HG03565 (cell line): ENCODE measurements around the gene CIITA.

ENCODE experiments used
- ATAC-seq: cut with Tn5 transposase; IDR thresholded peaks from one replicate; pipeline ENCODE4 v1.9.1; 2021; ENCODE audit warnings: mild to moderate bottlenecking, moderate library complexity; ENCODE audit not compliant: unreplicated experiment

The CIITA gene

DNA sequence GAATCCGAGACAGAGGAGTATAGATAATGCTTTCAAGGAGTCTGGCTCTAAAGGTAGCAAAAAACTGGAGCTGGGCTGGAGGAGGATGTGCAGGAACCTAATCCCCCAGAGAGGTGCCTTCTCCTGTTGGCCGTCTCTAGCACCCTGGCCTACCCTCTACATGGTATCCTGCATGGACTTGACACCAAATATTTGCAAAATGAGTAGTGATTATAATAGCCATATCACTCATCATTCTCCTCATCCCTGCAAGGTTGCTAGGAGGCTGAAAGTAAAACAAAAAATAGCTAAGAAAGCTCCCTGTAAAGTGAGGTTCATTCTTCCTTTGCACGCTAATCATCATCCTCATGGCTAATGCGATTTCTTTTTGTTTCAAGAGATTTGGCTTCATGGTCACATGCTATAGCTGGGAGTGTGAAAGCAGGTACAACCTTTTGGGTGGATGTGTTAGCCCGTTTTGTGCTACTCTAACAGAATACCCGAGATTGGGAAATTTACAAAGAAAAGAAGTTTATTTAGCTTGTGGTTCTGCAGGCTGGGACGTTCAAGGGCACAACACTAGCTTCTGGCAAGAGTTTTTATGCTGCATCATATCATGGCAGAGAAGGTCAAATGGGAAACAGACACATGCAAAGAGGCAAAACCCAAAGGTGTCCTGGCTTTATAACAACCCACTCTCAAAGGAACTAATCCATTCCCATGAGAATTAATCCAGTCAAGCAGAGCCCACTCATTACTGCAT is 27.1 kb upstream of the CIITA start:
- ATAC-seq = no peak

DNA sequence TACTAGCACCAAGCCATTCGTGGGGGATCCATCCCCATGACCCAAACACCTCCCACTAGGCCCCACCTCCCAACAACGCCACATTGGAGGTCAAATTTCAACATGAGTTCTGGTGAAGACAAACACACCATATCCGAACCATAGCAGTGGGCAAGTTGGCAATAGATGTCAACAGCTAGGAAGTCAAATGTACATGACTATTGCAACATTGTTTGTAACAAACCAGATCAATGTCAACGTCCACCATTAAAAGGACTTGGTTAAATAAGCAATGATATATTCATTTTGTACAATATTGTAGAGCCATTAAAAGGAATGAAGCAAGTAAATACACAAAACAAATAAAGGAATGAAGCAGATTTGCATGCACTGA is 26.5 kb upstream of the CIITA start:
- ATAC-seq = no peak

DNA sequence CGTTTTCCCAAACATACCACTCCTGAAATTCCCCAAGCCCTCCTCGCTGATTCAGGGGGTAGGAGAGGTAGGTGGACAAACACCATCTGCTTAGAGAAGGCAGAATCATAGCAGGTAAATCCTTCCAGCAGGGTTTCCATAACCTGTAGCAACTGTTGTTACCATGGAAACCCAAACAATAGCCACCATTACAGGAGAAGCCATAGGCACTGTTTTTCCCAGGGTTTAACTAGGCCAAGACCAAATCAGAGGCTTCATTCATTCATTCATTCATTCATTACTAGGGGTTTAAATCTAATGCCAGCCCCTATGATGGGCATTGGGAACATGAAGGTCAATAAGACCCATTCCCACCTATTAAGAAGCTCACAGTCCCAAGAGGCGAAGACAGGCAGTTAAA is 25.5 kb upstream of the CIITA start:
- no peak for ATAC-seq

DNA sequence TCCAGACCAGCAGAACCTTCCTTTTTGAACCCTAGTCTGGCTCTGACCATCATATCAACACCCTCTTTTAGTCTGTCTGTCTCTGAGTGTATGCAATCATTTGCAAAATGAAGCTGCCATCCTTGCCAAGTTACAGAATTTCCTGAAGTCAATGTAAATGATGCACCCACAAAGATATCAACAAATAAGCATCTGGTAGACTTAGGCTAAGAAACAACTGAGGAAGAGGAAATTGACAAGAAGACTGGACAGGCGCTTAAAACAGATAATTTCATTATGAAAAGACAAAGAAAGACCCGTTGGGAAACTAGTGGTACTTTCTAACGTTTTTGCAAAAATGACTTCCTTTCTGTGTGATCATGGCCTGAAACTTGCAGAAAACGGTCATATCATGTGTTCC is 24.7 kb upstream of the CIITA start:
- ATAC-seq = no peak

DNA sequence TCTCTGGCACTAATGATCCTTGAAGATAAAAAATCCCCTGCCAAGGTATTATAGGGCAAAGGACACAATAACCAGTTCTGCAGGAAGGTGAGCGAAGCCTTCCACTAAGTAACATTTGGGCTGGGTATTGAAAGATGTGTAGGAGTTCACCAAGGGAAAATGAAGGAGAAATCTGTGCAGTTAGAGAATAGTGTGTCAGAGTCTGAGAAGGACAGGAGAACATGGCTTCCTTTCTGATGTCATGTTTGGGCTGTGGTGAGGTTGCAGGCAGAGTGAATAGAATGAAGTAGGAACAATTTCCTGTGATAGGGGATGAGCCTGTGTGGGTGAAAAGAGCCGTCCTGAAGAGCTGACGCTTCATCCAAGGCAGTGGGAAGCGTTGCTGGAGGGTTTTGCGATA is 24.1 kb upstream of the CIITA start:
- no peak for ATAC-seq

DNA sequence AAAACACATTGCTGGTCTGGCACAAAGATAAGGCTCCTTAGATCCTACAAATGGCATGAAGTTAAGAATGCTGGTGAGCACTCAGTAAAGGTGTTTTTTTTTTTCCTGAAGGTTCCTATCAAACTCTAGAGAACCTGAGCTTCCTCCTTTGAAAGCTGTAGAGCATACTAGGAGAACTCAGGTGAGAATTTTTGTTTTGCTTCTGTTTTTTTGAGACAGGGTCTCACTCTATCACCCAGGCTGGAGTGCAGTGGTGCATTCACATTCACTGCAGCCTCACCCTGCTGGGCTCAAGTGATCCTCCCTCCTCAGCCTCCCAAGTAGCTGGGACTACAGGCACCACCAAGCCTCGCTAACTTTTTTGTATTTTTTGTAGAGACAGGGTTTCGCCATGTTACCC is 21.0 kb upstream of the CIITA start:
- no peak for ATAC-seq

DNA sequence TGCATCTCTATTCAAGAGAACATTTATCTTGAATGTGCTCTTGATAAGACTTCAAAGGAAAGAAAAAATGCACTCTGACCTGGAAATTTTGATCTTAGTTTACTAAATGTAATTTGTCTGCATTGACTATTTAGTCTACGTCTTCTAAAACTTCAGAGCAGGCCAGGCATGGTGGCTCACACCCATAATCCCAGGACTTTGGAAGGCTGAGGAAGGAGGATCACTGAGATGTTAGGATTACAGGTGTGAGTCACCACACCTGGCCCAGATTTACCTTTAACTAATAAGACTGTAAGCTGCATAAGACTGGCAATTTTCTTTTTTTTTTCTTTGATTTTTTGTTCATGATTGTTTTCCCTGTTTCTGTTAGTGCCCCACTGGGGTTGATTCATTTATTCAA is 18.8 kb upstream of the CIITA start:
- ATAC-seq = no peak

DNA sequence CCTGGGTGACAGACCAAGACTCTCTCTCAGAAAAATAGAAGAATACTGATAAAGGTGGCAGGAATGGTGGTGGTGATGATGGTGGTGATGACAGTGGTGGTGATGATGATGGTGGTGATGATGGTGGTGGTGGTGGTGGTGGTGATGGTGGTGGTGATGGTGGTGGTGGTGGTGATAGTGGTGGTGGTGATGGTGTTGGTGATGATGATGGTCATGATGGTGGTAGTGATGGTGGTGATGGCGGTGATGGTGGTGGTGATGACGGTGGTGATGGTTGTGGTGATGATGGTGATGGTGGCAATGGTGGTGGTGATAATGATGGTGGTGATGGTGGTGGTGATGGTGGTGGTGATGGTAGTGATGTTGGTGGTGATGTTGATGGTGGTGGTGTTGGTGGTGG is 18.0 kb upstream of the CIITA start:
- ATAC-seq = no peak

DNA sequence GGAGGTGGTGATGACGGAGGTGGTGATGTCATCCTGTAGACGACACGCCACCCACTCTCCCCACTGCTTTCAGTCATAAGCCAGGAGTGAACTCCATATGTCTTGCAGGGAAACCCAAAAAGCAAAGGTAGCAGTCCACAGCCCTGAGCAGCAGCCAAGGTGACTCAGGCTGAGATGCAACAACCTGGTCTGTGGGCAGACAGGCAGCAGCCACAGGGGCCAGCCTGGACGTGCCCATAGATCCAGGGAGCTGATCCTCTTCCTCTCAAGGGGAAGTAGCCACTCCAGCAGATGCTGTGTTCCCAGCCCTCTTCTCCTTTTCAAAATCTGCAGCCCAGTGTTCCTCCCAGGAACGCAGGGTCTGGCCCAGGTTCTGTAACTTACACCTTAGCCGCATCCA is 17.3 kb upstream of the CIITA start:
- no peak for ATAC-seq

DNA sequence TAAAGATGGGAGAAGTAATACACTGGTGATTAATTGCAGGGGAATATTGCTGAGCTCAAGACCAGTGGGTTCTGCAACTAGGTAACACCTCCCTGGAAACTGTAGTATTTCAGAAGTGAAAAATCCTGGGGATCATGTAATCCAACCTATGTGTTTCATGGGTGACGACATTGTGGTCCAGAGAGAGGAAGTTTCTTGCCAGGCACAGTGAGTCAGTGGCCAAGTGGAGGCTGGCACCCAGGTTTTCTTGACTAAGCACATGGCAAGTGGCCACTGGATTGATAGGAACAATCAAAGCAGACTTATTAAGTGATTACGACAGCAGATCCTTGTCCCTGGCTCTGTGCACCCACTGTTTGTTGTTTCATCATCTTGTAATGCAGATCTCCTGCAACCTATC is 14.6 kb upstream of the CIITA start:
- ATAC-seq = no peak

DNA sequence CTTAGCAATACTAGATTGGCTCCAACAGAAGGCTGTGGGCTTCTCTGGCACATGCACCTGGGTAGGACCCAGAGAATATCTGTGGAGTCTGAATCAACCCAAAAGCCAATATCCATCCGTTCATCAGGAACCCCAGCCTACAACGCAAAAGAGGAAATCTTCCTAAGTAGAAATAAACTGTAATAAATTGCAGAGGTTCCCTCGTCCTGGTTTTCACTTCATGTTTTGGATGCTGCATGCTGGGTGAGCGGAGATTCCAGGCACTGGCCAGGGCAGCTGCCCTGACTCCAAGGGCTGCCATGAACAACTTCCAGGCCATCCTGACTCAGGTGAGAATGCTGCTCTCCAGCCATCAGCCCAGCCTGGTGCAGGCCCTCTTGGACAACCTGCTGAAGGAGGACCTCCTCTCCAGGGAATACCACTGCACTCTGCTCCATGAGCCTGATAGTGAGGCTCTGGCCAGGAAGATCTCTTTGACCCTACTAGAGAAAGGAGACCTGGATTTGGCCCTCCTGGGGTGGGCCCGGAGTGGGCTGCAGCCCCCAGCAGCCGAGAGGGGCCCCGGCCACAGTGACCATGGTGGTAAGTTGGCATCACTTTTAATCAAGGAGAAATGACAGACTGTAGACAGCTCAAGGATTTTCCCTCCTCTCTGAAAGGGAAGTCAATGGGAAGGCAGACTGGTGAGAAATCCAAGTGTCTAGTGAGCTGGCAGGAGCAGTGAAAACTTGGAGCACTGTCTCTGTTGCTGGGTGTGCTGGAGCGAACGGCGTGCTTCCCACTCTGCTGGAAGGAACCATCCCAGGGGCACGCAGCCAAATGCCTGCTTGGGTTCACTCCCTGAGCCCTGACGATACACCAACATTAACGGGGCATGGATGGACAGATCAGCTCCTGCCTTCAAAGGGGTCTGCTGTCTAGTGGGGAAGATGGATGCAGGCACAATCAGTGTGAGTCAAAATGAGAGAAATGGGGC is 10.7 kb upstream of the CIITA start:
- no peak for ATAC-seq

DNA sequence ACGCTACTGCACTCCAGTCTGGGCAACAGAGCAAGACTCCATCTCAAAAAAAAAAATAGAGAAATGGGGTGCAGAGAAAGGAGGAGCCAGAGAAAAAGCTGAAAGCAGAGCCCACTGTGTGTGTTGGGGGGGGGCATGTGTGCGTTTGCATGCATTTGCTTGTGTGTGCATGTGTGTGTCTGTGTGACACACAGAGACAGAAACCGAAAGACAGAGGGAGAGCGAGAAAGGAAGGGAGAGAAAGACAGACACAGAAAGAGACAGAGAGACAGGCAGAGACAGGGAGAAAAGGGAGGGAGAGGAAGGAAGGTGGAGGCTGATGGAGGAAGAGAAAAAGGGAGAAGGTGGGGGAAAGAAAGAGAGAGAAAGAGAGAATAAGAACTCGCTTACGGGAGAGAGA is 9.8 kb upstream of the CIITA start:
- no peak for ATAC-seq

DNA sequence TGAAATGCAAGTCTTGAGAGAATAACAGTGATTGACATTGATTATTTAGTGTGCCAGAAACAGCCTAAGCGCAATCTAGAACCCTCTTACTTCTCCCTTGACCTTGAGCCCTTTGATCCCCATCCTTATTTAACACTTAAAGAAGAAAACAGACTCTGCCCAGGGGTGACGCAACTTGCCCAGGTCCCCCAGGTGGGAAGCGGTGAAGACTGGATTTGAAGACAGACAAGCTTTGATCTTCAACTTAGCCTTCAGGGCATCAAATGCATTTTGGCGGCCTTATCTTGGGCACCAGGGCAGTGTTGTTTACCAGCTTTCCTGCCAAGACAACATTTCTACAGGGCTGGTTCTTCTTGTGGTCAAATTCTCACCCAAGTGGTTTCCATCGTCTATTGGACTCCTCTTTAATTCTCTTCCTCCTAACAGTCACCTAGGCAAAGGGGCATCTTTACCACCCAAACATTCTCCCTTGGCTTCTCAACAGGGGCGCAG is 8.9 kb upstream of the CIITA start:
- no peak for ATAC-seq

DNA sequence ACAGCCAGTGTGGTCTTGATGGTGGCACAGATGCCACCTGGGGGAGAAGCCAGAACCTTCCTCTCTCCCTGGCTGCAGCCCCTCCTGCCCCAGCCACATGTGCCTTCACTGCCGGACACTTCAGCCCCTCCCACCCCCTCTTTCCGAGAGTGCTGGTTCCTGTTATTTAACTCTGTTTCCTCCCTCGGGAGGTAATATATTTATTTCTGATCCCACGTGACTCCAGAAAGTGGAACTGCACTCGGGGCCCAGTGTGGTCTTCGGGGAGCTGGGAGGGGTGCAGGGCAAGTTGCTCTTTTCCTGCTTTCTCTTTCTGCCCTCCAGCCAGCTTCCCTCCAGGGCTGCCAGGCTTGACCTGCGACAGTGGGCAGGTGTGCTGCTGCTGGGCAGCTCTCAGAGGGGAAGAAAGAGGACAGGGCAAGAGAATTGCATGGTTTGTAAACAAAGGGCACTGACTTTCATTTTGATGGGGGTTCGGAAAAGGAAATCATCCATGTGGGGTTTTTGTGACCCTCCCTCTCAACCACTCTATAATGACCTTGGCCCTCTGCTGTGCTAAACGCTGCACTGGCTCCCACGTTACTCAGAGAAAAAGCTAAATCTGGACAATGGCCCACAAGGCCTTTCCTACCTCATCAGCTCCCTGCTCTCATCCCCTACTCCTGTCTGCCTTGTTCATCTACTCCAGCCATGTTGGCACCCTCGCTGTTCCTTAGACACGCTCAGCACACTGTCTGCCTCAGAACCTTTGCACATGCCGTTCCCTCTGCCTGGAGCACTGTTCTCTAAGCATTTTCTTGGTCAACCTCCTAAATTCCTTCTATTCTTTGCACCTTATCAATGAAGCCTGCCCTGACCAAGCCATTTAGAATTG is 8.2 kb upstream of the CIITA start:
- ATAC-seq = no peak

DNA sequence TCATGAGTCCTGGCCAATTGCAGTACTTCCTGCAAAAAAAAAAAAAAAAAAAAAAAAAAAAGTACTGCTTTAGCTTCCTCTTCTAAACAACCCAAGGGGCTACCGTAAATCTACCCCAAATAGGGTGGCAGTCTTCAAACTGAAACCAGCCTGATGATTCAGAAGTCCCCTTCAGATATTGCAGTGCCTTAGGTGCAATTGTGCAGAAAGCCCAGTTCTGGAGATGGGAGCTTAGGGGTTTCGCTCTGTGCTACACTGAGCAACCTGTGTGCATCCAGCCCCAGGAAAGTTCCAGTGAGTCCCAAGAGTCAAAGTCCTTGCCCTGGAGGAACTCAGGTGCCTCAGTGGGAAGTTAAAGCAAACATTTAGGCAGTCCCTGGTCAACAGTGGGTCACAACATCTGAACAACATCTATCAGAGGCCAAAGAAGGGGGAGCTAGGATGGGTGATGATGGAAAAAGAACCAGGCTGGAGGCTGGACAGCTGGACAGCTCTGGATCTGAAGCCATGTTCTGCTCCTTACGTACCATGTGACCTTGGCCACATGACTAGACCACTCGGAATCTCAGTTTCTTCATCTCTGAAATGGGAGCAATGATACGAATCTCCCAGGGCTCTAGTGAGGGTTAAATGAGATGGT is 6.7 kb upstream of the CIITA start:
- no peak for ATAC-seq

DNA sequence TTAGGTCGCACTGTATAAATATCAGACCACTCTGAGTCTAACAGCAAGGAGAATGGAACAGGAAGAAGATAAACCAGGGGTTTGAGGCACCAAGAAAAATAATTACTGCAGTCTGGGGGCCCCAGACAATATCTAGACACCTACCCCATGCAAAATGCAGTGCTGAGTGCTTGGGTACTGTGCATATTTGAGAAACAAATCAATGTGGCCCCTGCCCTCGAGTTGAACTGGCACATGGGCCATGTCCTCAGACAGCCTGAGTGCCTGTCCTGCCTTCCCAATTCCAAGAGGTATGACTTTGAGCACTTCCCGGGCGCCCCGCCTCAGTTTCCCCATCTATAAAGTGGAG is 6.2 kb upstream of the CIITA start:
- no peak for ATAC-seq

DNA sequence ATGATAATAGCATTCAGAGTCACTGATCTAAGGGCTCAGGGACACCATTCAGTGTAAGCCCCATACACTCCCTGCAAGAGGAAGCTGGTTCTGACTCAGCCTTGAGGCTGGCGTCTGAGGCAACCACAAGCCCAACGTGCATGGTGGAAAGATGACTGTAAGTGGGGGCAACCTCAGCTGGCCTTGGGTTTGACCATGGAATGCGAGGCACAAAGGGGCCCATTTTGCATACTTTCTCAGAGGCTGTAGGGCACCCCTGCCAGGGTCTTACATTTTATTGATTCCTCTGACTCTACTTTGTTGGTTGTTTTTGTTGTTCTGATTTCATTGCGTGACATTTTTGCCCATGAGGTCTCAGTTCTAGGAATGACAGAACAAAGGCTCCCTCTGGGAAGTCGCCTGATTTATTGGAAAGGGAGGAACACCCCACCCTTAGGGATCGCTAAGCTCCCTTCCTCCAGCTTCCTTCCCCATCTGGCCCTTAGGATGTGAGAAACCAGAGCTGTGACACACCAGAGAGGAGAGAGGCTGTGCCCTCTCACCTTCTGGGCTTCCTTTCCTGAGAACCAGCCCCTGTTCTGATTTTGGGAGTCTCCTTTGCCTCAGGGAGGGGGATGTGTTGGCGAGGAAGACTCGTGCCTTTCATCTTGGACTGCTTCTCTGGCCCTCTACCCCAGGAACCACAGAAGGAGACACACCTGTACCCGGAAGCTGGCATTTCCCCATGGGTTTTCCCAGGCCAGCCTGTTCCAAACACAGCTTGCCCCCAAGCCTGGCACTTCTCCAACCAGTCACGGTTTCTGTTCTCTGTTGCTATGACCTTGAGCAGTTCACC is 5.6 kb upstream of the CIITA start:
- ATAC-seq = peak; percentile 64

DNA sequence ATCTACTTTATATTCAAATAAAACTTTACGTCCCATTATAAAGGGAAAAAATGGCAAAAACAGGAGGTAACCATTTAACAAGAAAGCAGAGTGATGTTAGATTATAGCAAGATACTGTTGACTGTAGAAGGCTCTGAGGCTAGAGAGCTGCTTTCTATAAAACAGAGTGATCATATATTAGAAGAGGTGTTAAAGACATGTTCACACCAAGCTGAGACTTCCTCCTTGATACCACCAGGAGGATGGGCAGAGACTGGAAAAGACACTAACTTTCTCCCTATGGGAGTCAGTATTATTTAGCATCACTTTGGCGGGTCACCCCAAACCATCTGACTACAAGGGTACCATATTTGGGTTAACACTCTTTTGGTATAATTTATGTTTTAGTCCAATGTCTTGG is 687 bp upstream of the CIITA start:
- no peak for ATAC-seq

DNA sequence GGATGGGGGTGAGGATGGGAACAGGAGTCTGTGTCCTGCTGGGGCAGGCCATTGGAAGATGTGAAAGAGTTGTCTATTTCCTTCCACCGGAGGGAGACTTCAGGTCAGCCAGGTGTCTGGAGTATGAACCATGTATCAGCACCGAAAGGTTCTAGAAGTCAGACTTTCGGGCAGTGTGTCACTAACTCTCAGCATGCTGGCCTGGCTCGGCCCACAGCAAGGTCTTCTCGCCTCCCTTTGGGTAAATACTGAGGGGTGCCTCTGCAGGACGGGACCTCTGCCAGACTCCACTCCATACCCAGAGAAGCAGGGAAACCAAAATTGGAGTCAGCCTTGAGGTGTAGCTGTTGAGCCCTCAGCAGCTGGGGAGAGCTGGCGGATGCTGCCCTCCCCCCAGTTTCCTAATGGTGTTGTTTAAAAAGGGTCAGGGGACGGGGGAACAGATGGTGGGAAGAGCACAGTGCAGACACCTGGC is 507 bp downstream of the CIITA start:
- no peak for ATAC-seq

DNA sequence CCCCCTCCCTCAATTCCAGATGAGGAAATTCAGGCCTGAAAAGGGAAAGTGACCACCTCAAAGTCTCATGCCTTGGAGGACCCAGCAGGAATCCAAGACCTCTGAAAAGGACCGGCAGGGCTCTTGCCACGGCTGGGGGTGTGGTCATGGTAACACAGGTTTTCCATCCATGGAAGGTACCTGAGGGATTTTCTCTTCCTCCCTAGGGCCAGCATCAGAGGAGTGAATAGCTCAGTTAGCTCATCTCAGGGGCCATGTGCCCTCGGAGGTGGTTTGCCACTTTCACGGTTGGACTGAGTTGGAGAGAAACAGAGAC is 1.3 kb downstream of the CIITA start:
- no peak for ATAC-seq
